Gastroesophageal sphincter (tissue), 3 donors: ENCODE data around the gene DCTPP1.

Experiments used
- EP300 ChIP-seq: sonication (generic); formaldehyde crosslinking; IDR thresholded peaks from one replicate; pipeline ENCODE4 v1.6.1; 2017; ENCODE audit warnings: antibody characterized with exemption, mild to moderate bottlenecking
- POLR2AphosphoS5 ChIP-seq: sonication (generic); formaldehyde crosslinking; IDR thresholded peaks from one replicate; pipeline ENCODE4 v1.6.1; 2017; ENCODE audit warnings: antibody characterized with exemption
- TF ChIP-seq, protein P1 (sequence below), 4 experiments: fragments of 200-600 bp in 2 of 4; fragments of 450-650 bp in 2 of 4; sonication (generic) in 1 of 4; IDR thresholded peaks; one replicate each; pipeline ENCODE4 v1.5.1; 2017 to 2019; ENCODE audit warnings: antibody characterized with exemption in 4 of 4, mild to moderate bottlenecking in 2 of 4, moderate library complexity in 2 of 4

GRCh38 chr16:30374538-30374937 lies 55.3 kb downstream of the DCTPP1 start, which contains the start of gene MYL11:
- TF ChIP-seq EP300 (no peak), POLR2AphosphoS5 (no peak)
- TF ChIP-seq, protein P1, sequence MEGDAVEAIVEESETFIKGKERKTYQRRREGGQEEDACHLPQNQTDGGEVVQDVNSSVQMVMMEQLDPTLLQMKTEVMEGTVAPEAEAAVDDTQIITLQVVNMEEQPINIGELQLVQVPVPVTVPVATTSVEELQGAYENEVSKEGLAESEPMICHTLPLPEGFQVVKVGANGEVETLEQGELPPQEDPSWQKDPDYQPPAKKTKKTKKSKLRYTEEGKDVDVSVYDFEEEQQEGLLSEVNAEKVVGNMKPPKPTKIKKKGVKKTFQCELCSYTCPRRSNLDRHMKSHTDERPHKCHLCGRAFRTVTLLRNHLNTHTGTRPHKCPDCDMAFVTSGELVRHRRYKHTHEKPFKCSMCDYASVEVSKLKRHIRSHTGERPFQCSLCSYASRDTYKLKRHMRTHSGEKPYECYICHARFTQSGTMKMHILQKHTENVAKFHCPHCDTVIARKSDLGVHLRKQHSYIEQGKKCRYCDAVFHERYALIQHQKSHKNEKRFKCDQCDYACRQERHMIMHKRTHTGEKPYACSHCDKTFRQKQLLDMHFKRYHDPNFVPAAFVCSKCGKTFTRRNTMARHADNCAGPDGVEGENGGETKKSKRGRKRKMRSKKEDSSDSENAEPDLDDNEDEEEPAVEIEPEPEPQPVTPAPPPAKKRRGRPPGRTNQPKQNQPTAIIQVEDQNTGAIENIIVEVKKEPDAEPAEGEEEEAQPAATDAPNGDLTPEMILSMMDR (IDR thresholded peaks at IDR 0.05), result no peak
